Measurements from ENCODE around the gene PPP1R12C.

GRCh38 chr19:55147545-55148251 is 30.3 kb upstream of the PPP1R12C start:
- no peak for TF ChIP-seq CTCF (IDR thresholded peaks at IDR 0.05)
- TF ChIP-seq EP300 (IDR thresholded peaks at IDR 0.05) = no peak
